HEK293T (cell line): ENCODE results near the gene BMP7.

Source experiments
- BHLHE40 ChIP-seq: fragments of 450-650 bp; IDR thresholded peaks from 2 replicates; pipeline ENCODE4 v1.6.1; 2016; ENCODE audit warnings: mild to moderate bottlenecking, moderate library complexity, borderline replicate concordance
- FOXM1 ChIP-seq: fragments of 450-650 bp; IDR thresholded peaks from 2 replicates; pipeline ENCODE4 v1.6.1; 2017; ENCODE audit warnings: mild to moderate bottlenecking, borderline replicate concordance
- HDGF ChIP-seq: fragments of 450-650 bp; IDR thresholded peaks from 2 replicates; pipeline ENCODE4 v1.6.1; 2017; ENCODE audit warnings: antibody characterized with exemption, borderline replicate concordance
- LEF1 ChIP-seq: fragments of 450-650 bp; IDR thresholded peaks from 2 replicates; pipeline ENCODE4 v1.6.1; 2017; ENCODE audit warnings: mild to moderate bottlenecking, borderline replicate concordance
- PKNOX1 ChIP-seq: fragments of 450-650 bp; IDR thresholded peaks from 2 replicates; pipeline ENCODE4 v1.6.1; 2016

DNA sequence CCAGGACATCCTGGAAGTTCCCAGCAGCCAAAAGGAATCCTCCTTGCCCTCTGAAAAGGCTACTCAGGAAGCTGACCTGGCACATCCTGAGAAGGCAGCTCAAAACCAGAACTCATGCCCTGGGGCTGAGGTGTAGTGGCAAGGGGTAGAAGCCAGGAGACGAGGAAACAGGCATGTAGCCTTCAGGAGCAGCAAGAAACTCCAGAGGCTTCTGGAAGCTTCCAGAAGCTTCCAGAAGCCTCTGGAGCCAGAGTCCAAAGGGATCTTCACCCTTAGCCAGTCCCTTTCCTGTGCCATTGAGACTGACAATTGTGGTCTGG lies 43.9 kb downstream of the BMP7 start:
- TF ChIP-seq LEF1: no peak
- no peak for TF ChIP-seq BHLHE40
- no peak for TF ChIP-seq HDGF
- TF ChIP-seq FOXM1: no peak
- TF ChIP-seq PKNOX1: no peak
